ENCODE data around the gene MAD1L1.
"Not testable (repeated sequence)": the region's sequence is repeated elsewhere in the genome, so short reads cannot be mapped to it uniquely, and the experiment has no call there.

The MAD1L1 gene

DNA sequence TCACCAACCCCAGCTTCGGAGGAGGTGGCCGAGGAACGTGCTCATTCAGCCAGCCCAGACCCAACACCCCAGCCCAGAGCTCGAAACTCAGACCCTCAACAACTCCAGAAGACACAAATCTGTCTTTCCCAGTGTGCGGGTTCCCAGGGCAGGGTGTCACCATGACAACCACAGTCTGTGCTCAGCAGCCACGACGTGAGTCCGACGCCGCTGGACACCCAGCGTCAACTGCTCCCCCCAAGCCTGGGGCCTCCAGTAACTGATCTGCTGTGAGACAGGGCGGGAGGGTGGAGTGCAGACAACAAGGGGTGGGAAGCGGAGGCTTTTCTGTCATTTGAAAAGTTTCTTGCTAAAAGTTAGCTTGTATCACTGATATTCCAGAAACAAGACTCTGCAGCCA lies 167.2 kb downstream of the MAD1L1 start:
- DNase-seq (ENCODE audit: low read depth, low spot score): no peak
- Histone ChIP-seq H3K4me3 (no peak overlapping the region), H3K9me3 (ENCODE audit: low read depth, low read length) (no peaks in the 10 kb centered on the region), H3K27ac (no peak overlapping the region), H3K36me3 (ENCODE audit: insufficient read depth, low read length) (no peaks in the 10 kb centered on the region), H3K9ac (ENCODE audit: insufficient read length) (no peak overlapping the region)
- TF ChIP-seq POLR2AphosphoS5 (IDR thresholded peaks at IDR 0.05; ENCODE audit: borderline replicate concordance, low read depth, low read length) (no peak), FOXP2 (optimal IDR thresholded peaks at IDR 0.05; ENCODE audit: control extremely low read depth, extremely low read length, insufficient read depth) (no peak), EZH2 (IDR thresholded peaks at IDR 0.05) (no peak)

DNA sequence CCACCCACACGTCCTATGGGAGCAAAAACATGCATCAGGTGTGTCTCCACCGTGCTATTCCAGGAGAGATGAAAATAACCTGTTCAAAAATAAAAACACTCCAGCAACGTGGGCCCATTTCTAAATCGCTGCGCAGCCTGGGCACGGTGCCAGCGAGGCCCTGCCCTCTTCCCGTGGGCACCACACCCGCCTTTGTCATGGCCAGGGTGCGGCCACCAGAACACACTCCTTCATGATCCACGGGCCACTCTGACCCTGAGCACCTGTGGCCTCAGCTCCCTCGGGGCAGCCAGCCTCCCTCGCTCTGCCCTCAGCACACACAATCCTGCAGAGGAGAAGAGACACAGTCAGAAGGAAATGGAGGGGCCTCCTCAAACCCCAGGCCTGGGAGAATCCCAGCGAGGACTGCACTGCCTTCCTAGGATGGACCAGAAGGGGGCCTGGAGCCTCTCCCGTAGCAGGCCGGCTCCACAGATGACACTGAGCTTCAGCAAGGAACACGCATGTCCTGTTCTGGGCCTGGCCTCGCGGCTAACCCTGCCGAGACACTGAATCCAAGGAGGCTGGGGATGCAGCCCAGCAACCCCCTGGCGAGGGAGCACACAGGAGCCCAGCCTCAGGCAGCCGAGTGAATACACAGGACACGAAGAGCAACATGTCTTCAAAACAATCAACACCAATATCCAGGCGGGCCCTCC lies 169.0 kb downstream of the MAD1L1 start:
- no peak for TF ChIP-seq POLR2AphosphoS5 (IDR thresholded peaks at IDR 0.05; ENCODE audit: borderline replicate concordance, low read depth, low read length)
- TF ChIP-seq FOXP2 (optimal IDR thresholded peaks at IDR 0.05; ENCODE audit: control extremely low read depth, extremely low read length, insufficient read depth): no peak
- no peak for TF ChIP-seq EZH2 (IDR thresholded peaks at IDR 0.05)
- Histone ChIP-seq H3K4me3 (no peak overlapping the region), H3K27ac (no peak overlapping the region), H3K9me3 (ENCODE audit: low read depth, low read length) (no peaks in the 10 kb centered on the region), H3K36me3 (ENCODE audit: insufficient read depth, low read length) (peaks cover 5% of the 10 kb centered on the region; the same call in 1 of the 2 replicates), H3K9ac (ENCODE audit: insufficient read length) (no peak overlapping the region)
- no peak for DNase-seq (ENCODE audit: low read depth, low spot score)

- no peaks in the 10 kb centered on the region for H3K9me3 ChIP-seq (ENCODE audit: low read depth, low read length)
- no peak overlapping the region for H3K27ac ChIP-seq
- peaks cover 5% of the 10 kb centered on the region; the same call in 1 of the 2 replicates for H3K36me3 ChIP-seq (ENCODE audit: insufficient read depth, low read length)
- no peak for TF ChIP-seq EZH2 (IDR thresholded peaks at IDR 0.05)
- TF ChIP-seq FOXP2 (optimal IDR thresholded peaks at IDR 0.05; ENCODE audit: control extremely low read depth, extremely low read length, insufficient read depth): no peak
- TF ChIP-seq POLR2AphosphoS5 (IDR thresholded peaks at IDR 0.05; ENCODE audit: borderline replicate concordance, low read depth, low read length): no peak
- DNase-seq (ENCODE audit: low read depth, low spot score): no peak
- H3K4me3 ChIP-seq: no peak overlapping the region
- no peak overlapping the region for H3K9ac ChIP-seq (ENCODE audit: insufficient read length)
These were observed 170.1 kb downstream of the MAD1L1 start for GRCh38 chr7:2062648-2063047.

- Histone ChIP-seq H3K9me3 (ENCODE audit: low read depth, low read length) (no peaks in the 10 kb centered on the region), H3K9ac (ENCODE audit: insufficient read length) (no peak overlapping the region), H3K36me3 (ENCODE audit: insufficient read depth, low read length) (peaks cover 5% of the 10 kb centered on the region; the same call in 1 of the 2 replicates), H3K27ac (no peak overlapping the region), H3K4me3 (no peak overlapping the region)
- DNase-seq (ENCODE audit: low read depth, low spot score): no peak
- TF ChIP-seq FOXP2 (optimal IDR thresholded peaks at IDR 0.05; ENCODE audit: control extremely low read depth, extremely low read length, insufficient read depth) (no peak), POLR2AphosphoS5 (IDR thresholded peaks at IDR 0.05; ENCODE audit: borderline replicate concordance, low read depth, low read length) (no peak), EZH2 (IDR thresholded peaks at IDR 0.05) (no peak)
These were observed 172.0 kb downstream of the MAD1L1 start for GRCh38 chr7:2060701-2061100.

DNA sequence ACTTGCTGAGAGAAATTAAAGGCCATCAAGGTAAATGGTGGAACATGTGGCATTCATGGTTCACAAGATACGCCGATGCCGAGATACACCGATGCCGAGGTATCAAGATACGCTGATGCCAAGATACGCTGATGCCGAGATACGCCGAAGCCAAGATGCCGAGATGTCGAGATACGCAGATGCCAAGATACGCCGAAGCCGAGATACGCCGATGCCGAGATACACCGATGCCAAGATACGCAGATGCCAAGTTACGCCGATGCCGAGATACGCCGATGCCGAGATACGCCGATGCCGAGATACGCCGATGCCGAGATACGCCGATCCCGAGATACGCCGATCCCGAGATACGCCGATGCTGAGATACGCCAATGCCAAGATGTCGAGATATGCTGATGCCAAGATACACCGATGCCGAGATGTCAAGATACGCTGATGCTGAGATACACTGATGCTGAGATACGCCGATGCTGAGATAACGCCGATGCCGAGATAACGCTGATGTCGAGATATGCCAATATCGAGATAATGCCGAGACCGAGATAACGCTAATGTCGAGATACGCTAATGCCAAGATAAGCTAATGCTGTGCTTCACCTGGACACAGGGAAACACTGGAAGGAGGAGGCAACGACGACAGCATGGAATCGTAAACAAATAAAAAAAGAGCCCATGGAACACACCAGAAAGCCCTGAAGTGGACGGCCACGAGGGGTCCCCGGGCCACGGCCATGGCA lies 172.6 kb downstream of the MAD1L1 start:
- no peaks in the 10 kb centered on the region for H3K9me3 ChIP-seq (ENCODE audit: low read depth, low read length)
- no peak overlapping the region for H3K9ac ChIP-seq (ENCODE audit: insufficient read length)
- peaks cover 5% of the 10 kb centered on the region; the same call in 1 of the 2 replicates for H3K36me3 ChIP-seq (ENCODE audit: insufficient read depth, low read length)
- no peak overlapping the region for H3K4me3 ChIP-seq
- no peak overlapping the region for H3K27ac ChIP-seq
- TF ChIP-seq EZH2 (IDR thresholded peaks at IDR 0.05): no peak
- TF ChIP-seq POLR2AphosphoS5 (IDR thresholded peaks at IDR 0.05; ENCODE audit: borderline replicate concordance, low read depth, low read length): no peak
- no peak for TF ChIP-seq FOXP2 (optimal IDR thresholded peaks at IDR 0.05; ENCODE audit: control extremely low read depth, extremely low read length, insufficient read depth)
- no peak for DNase-seq (ENCODE audit: low read depth, low spot score)

DNA sequence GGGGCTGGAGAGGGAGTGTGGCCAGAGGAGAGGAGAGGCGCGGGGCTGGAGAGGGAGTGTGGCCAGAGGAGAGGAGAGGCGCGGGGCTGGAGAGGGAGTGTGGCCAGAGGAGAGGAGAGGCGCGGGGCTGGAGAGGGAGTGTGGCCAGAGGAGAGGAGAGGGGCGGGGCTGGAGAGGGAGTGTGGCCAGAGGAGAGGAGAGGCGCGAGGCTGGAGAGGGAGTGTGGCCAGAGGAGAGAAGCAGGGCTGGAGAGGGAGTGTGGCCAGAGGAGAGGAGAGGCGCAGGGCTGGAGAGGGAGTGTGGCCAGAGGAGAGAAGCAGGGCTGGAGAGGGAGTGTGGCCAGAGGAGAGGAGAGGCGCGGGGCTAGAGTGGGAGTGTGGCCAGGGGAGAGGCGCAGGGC lies 174.5 kb downstream of the MAD1L1 start:
- not testable (repeated sequence) for H3K9me3 ChIP-seq (ENCODE audit: low read depth, low read length); H3K27ac ChIP-seq; H3K9ac ChIP-seq (ENCODE audit: insufficient read length); H3K36me3 ChIP-seq (ENCODE audit: insufficient read depth, low read length); H3K4me3 ChIP-seq; DNase-seq (ENCODE audit: low read depth, low spot score)

DNA sequence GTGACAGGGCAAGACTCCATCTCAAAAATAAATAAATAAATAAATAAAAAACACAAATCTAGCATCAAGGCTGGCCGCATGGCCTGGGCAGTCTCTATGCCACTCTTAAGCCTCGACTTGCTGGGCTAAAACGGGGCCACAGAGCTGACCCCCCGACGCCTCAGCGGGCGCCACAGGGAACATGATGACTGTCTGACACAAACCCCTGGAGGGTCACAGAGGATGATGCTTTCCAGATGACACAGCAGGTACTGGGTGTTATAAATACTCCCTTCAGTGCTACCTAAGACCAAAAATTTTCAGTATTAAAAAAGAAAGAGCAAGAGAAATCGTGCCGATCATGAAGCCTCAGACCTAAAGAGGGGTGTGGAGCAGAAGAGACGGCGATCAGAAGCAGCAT lies 176.8 kb downstream of the MAD1L1 start:
- Histone ChIP-seq H3K9me3 (ENCODE audit: low read depth, low read length) (no peaks in the 10 kb centered on the region), H3K27ac (no peak overlapping the region), H3K4me3 (no peak overlapping the region), H3K9ac (ENCODE audit: insufficient read length) (no peak overlapping the region), H3K36me3 (ENCODE audit: insufficient read depth, low read length) (peaks cover 5% of the 10 kb centered on the region; the same call in 1 of the 2 replicates)
- no peak for DNase-seq (ENCODE audit: low read depth, low spot score)
- TF ChIP-seq EZH2 (IDR thresholded peaks at IDR 0.05): no peak
- no peak for TF ChIP-seq POLR2AphosphoS5 (IDR thresholded peaks at IDR 0.05; ENCODE audit: borderline replicate concordance, low read depth, low read length)
- no peak for TF ChIP-seq FOXP2 (optimal IDR thresholded peaks at IDR 0.05; ENCODE audit: control extremely low read depth, extremely low read length, insufficient read depth)

GRCh38 chr7:2054927-2055326 lies 177.8 kb downstream of the MAD1L1 start:
- no peak for DNase-seq (ENCODE audit: low read depth, low spot score)
- no peak for TF ChIP-seq POLR2AphosphoS5 (IDR thresholded peaks at IDR 0.05; ENCODE audit: borderline replicate concordance, low read depth, low read length)
- no peak for TF ChIP-seq EZH2 (IDR thresholded peaks at IDR 0.05)
- TF ChIP-seq FOXP2 (optimal IDR thresholded peaks at IDR 0.05; ENCODE audit: control extremely low read depth, extremely low read length, insufficient read depth): no peak
- no peak overlapping the region for H3K9ac ChIP-seq (ENCODE audit: insufficient read length)
- H3K4me3 ChIP-seq: no peak overlapping the region
- H3K9me3 ChIP-seq (ENCODE audit: low read depth, low read length): no peaks in the 10 kb centered on the region
- no peak overlapping the region for H3K27ac ChIP-seq
- H3K36me3 ChIP-seq (ENCODE audit: insufficient read depth, low read length): peaks cover 3% of the 10 kb centered on the region; the same call in 1 of the 2 replicates
